Ascending aorta (tissue), 2 donors: ENCODE data around the gene GRAMD4. TPM values are rescaled to one million over a fixed set of nuclear protein-coding genes. Genes with fewer than 3 reads are reported as not detected.

Source experiments
- DNase-seq, 2 donors: peaks; one replicate each; pipeline ENCODE4 v3.0.0-alpha.2; 2019; ENCODE audit warnings: low spot score in 2 of 2
- H3K27ac ChIP-seq, 2 donors: fragments of 200-600 bp; sonication (generic); one replicate each; pipeline ENCODE4 v1.5.1; 2016 to 2017; ENCODE audit warnings: mild to moderate bottlenecking in 1 of 2
- H3K27me3 ChIP-seq: fragments of 200-600 bp; sonication (generic); one replicate; pipeline ENCODE4 v1.5.1; 2017
- H3K36me3 ChIP-seq, 2 donors: fragments of 200-600 bp; sonication (generic); one replicate each; pipeline ENCODE4 v1.5.1; 2016
- H3K4me1 ChIP-seq, 2 donors: fragments of 200-600 bp; sonication (generic); one replicate each; pipeline ENCODE4 v1.5.1; 2016 to 2017; ENCODE audit warnings: mild to moderate bottlenecking in 1 of 2
- H3K4me3 ChIP-seq, 2 donors: fragments of 200-600 bp; sonication (generic); one replicate each; pipeline ENCODE4 v1.5.1; 2016 to 2017; ENCODE audit warnings: mild to moderate bottlenecking in 1 of 2
- H3K9me3 ChIP-seq, 2 donors: fragments of 200-600 bp; sonication (generic); one replicate each; pipeline ENCODE4 v1.5.1; 2016
- intact Hi-C: fragments of 100-400 bp; cut with DNase I; formaldehyde crosslinking; loops from one replicate; pipeline ENCODE4 v1.15.1; 2023
- total RNA-seq: library from RNA; depleted of rRNA; stranded (reverse); fragments of >200 nt; gene quantifications from one replicate; pipeline ENCODE4 v1.1.0, GENCODE V29; 2016
- TF ChIP-seq, protein P1 (sequence below), 3 experiments: fragments of 200-600 bp in 2 of 3; fragments of 450-650 bp in 1 of 3; sonication (generic) in 2 of 3; IDR thresholded peaks; one replicate each; pipeline ENCODE4 v1.5.1; 2016 to 2019; ENCODE audit warnings: antibody characterized with exemption in 3 of 3, mild to moderate bottlenecking in 1 of 3, moderate library complexity in 1 of 3

GRAMD4 gene
- total RNA-seq, 1 donor from 2014 or later = 20.2 TPM

DNA sequence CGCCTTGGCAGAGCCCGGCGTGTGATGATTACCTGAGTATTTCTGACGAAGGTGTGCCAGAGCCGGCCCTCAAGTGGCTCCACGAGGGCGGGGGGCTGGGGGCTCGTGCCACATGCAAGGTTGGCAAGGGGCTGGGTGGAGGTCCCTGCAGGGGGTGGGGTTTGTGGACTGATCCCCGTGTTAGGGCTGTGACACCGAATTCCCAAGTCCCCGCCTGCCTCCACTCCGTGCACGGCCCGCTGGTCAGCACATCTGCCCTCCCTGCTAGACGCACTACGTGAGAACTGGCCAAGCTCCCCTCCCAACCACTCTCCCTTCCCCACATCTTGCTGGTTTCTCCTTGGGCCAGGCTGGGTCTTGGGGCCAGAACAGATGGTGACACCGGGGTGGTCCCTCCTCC is 34.2 kb downstream of the GRAMD4 start:
- Histone ChIP-seq H3K9me3 (no peaks in the 10 kb centered on the region), H3K4me1 (peaks cover 0 to 3% of the 10 kb centered on the region in 2 donors), H3K36me3 (no peaks in the 10 kb centered on the region), H3K27ac (no peak overlapping the region), H3K4me3 (no peak overlapping the region), H3K27me3 (no peaks in the 10 kb centered on the region)
- intact Hi-C loops = no loop called here
- TF ChIP-seq, protein P1, sequence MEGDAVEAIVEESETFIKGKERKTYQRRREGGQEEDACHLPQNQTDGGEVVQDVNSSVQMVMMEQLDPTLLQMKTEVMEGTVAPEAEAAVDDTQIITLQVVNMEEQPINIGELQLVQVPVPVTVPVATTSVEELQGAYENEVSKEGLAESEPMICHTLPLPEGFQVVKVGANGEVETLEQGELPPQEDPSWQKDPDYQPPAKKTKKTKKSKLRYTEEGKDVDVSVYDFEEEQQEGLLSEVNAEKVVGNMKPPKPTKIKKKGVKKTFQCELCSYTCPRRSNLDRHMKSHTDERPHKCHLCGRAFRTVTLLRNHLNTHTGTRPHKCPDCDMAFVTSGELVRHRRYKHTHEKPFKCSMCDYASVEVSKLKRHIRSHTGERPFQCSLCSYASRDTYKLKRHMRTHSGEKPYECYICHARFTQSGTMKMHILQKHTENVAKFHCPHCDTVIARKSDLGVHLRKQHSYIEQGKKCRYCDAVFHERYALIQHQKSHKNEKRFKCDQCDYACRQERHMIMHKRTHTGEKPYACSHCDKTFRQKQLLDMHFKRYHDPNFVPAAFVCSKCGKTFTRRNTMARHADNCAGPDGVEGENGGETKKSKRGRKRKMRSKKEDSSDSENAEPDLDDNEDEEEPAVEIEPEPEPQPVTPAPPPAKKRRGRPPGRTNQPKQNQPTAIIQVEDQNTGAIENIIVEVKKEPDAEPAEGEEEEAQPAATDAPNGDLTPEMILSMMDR (IDR thresholded peaks at IDR 0.05) = no peak
- no peak for DNase-seq

- H3K9me3 ChIP-seq = no peaks in the 10 kb centered on the region
- intact Hi-C loops = no loop called here
- H3K4me1 ChIP-seq = no peaks in the 10 kb centered on the region
- H3K36me3 ChIP-seq = no peaks in the 10 kb centered on the region
- H3K27me3 ChIP-seq = no peaks in the 10 kb centered on the region
- H3K27ac ChIP-seq = no peak overlapping the region
- no peak for DNase-seq
- TF ChIP-seq, protein P1 (IDR thresholded peaks at IDR 0.05) = no peak
- H3K4me3 ChIP-seq = no peak overlapping the region
Observed at GRCh38 chr22:46654927-46655595, 34.9 kb downstream of the GRAMD4 start.

DNA sequence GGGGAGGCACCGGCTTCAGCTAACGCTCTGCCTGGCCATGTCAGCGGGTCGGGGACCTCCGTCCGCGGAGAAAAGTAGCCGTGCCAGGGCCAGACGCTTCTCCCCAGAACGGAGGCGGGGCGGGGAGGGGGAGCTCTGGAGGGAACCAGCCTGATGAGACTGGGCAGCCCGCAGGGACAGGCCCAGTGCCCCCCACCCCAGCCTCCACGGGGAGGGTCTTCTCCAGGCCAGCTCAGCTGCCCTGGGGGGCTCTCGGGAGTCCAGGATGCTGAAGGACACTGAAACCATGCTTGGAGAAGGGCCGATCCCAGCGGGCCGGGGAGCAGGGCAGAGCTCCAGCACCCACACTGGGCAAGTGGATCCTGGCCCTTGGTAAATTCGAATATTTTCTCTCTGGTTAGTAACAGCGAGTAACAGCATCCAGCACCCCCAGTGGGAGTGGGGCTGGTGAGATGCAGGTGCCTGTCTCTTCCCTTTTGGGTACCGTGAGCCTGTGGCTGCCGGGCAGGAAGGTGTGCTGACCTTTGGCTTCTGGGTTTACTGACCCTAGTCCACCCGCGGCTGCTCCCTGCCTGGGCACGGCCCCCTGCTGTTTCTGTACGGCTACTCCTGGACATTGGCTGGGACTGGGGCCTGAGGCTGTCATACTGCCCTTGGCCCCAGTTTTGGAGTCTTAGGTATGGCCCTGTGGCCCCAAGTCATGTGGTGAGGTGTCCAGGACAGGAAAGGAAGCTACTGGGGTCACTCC is 35.8 kb downstream of the GRAMD4 start:
- no peaks in the 10 kb centered on the region for H3K4me1 ChIP-seq
- H3K27ac ChIP-seq = no peak overlapping the region
- H3K27me3 ChIP-seq = no peaks in the 10 kb centered on the region
- no peak for DNase-seq
- no peaks in the 10 kb centered on the region for H3K36me3 ChIP-seq
- TF ChIP-seq, protein P1 (IDR thresholded peaks at IDR 0.05) = no peak
- intact Hi-C loops = no loop called here
- no peaks in the 10 kb centered on the region for H3K9me3 ChIP-seq
- H3K4me3 ChIP-seq = no peak overlapping the region

GRCh38 chr22:46656856-46657654 is 36.9 kb downstream of the GRAMD4 start:
- intact Hi-C loops = no loop called here
- H3K36me3 ChIP-seq = no peaks in the 10 kb centered on the region
- no peaks in the 10 kb centered on the region for H3K9me3 ChIP-seq
- no peaks in the 10 kb centered on the region for H3K4me1 ChIP-seq
- H3K27me3 ChIP-seq = no peaks in the 10 kb centered on the region
- TF ChIP-seq, protein P1 (IDR thresholded peaks at IDR 0.05) = no peak
- DNase-seq = no peak
- no peak overlapping the region for H3K27ac ChIP-seq
- no peak overlapping the region for H3K4me3 ChIP-seq

GRCh38 chr22:46657655-46657953 is 37.4 kb downstream of the GRAMD4 start:
- Histone ChIP-seq H3K4me3 (no peak overlapping the region), H3K9me3 (no peaks in the 10 kb centered on the region), H3K36me3 (no peaks in the 10 kb centered on the region), H3K27ac (no peak overlapping the region), H3K27me3 (no peaks in the 10 kb centered on the region), H3K4me1 (no peaks in the 10 kb centered on the region)
- TF ChIP-seq, protein P1 (IDR thresholded peaks at IDR 0.05) = no peak
- DNase-seq = no peak
- intact Hi-C loops = no loop called here
